GM18907 (cell line): ENCODE data around the gene COX17.

Experiments used
- ATAC-seq: cut with Tn5 transposase; IDR thresholded peaks from one replicate; pipeline ENCODE4 v1.9.1; 2021; ENCODE audit warnings: mild to moderate bottlenecking, moderate library complexity; ENCODE audit not compliant: unreplicated experiment

Gene COX17

DNA sequence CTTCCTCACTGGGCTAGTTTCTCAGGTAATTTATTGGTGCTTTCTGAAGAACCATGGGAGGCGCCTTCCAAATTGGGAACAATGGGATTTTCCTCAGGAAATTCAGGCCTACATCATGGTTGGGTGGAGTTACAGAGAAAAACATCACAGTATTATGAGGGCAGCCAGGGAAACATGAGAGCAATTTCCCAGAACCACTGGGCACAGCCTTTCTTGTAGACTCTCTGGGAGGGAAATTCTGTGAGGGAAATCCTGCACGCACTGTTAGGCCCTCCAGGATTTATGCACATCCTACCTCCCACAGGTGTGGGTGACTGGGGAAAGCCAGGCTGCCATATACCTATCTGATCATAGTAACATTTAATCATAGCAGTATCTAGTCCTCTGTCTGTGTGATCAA is 30.0 kb downstream of the COX17 start:
- no peak for ATAC-seq

DNA sequence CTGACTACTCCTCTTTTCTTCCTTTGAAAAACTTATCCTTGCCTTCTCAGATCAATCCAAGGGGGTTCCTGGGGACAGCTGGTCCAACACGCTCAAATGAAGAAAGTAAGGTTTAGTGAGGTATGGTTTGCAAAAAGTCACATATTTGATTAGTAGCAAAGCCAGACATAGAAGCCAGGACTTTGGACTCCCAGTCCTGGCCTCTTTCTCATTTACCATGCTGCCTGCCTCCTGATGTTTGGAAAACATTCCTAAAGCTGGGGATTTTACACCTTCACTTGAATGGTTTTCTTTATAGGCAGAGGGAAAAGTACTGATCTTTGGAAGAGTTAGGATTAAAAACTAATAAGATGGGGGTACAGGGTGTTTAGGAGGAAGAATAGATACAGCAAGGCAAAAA is 31.4 kb downstream of the COX17 start:
- ATAC-seq = no peak

GRCh38 chr3:119644481-119644880 is 32.7 kb downstream of the COX17 start:
- ATAC-seq = no peak

GRCh38 chr3:119643528-119643927 is 33.7 kb downstream of the COX17 start:
- ATAC-seq = no peak

DNA sequence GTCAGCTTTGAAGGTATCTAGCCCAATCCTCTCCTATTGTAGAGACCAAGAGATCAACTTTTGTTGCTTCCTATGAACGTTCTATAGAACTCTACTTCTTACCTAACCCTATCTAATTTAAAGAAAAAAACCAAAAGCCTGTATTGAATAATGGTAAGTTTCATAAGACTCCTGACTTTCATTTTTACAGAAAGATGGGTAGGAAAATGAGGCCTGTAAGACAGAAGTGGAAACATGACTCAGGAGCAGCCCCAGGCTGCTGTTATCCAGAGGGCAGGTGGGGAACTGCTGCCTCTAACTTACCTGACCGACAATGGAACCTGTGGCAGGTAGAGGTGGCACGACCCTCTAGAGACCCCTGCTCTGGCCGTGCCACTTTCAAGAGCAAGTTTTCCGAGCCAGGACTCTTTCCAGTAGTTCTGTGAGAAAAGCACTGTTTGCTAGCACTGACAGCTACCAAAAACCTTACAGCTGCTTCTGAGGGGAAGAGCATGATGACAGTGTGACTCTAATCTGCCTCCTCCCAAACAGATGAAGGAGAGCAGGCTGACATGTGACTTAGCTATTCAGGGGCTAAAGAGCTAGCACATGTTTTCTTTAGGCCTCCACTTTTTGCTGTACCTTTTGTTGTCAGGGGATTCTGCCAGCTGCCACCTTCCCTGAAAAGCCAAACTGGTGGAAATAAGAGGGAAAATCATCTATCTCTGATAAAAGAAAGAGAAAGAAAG is 34.3 kb downstream of the COX17 start:
- no peak for ATAC-seq

GRCh38 chr3:119641416-119641815 is 35.8 kb downstream of the COX17 start:
- no peak for ATAC-seq

DNA sequence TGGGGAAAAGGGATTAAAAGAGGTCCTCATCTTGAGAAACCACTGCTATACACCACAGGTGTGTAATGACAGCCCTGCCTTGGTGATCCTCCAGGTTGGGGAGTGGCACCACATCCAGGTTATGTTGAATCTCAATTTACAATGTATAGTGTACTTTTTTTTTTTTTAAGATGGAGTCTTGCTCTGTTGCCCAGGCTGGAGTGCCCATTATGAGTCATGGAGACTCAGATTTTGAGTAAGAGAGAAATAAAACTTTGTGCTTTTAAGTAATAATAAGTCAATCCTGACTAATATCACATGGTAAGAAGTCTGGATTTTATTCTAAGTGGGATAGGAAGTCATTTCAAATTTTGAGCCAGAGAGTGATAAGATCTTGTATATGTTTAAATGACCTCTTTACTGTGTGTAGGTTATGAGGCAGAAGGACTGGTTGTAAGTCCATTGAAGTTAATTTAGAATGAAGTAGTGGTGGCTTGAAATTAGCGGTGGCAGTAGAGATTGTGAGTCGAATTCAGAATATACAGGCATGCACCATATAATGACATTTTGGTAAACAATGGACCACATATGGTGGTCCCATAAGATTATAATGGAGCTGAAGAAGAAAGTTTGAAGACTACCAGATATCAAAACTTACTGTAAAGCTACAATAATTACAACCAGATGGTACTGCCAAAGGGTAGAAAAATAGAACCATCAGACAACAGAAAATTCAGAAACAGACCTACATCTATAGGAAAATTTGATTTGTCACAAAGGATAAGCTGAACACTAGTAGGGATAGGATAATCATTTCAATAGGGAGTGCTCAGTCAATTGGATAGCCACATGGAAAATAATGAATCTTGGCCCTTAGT is 37.5 kb downstream of the COX17 start:
- no peak for ATAC-seq

- peak; percentile 44 for ATAC-seq
Observed at GRCh38 chr3:119637679-119638477, 39.3 kb downstream of the COX17 start.

- ATAC-seq = no peak
Observed at GRCh38 chr3:119636891-119637611, 40.2 kb downstream of the COX17 start.

DNA sequence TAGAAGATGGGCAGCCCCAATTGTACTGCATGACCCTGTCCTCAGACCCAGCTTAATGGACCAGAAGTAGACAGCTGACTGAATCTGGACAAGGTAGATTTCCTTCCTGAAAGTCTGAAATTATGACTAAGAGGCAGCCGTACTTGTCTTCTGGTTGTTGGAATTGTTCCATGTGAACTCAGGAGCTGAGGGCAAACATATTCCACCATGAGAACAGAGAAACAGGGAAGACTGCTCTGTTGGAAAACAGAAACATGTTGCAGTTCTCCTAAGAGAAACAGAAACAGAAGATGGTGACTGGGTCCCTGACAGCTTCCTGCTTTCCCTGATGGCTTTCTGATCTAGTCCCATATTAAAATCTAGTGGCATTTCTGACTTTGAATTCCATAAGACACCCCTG is 41.0 kb downstream of the COX17 start:
- no peak for ATAC-seq

- ATAC-seq = no peak
Observed at GRCh38 chr3:119635719-119636118, 41.5 kb downstream of the COX17 start.

DNA sequence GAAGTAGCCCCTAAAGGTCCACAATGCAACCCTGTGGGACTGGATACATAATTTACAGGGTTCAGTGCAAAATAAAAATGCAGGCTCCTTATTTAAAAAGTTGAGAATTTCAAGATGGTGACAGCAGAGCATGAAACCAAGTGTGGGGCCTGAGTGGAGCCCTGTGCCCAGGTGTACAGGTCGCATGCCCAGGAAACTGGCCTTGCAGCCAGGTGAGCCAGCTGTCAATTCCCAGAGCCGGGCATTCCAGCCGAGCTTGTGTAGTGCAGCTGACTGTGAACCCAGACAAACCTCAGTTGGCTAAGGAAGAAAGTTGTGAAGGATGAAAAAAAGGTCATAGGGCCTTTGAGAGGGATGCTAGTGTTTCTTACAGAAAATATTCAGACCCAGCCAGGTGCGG is 44.4 kb downstream of the COX17 start:
- no peak for ATAC-seq

GRCh38 chr3:119632216-119632615 is 45.0 kb downstream of the COX17 start:
- no peak for ATAC-seq

DNA sequence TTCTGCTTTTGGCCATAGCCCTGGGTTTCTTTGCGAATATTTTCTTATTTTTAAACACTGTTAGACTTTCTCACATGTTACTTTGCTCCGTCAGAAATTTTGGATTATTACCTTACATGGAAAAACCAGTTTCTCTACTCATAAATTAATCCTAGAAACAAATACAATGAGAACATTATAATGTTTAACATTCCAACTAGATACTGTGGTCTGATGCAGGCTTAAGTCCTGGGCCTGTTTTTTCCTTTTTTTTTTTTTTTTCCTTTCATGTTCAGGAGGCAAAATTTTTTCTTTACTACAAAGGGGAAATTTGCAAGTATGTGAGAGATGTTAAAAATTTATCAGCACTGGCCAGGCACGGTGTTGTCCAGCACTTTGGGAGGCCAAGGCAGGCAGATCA is 45.7 kb downstream of the COX17 start:
- no peak for ATAC-seq

DNA sequence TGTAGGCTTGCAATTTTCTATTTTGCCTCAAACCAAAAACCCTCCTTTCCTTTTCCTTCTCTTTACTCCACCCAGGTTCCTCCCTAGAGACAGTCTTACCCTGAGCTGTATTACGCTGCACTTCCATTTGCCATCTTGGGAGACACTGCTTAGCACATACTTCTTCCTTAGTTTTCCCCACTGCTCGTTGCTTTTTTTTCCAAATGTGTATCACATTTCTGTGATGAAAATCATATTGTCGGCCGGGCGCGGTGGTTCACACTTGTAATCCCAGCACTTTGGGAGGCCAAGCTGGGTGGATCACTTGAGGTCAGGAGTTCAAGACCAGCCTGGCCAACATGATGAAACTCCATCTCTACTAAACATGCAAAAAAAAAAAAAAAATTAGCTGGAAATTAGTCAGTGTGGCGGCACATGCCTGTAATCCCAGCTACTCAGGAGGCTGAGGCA is 46.3 kb downstream of the COX17 start:
- ATAC-seq = no peak

GRCh38 chr3:119630128-119630879 is 46.9 kb downstream of the COX17 start:
- no peak for ATAC-seq

- ATAC-seq = peak; percentile 51
Observed at GRCh38 chr3:119628816-119629445, 48.3 kb downstream of the COX17 start.

DNA sequence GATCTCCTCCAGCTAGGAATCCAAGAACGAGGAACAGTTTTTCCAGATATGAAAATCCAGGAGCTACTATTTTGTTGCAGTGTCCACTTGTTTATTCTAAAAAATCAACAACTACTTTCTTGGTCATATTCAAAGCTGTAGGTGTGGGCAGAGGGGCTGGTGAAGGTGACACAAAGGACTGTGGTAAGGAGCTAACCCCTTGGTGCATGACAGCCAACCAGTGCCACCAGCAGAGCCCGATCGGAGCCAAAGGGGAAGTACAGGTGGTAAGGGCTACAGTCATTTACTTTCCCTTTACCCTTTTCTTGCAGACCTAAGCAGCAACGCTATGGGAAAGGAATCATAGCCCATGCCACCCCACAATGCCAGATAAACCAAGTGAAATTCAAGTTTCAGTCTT is 48.8 kb downstream of the COX17 start:
- peak; percentile 81 for ATAC-seq

- ATAC-seq = no peak
Observed at GRCh38 chr3:119627461-119627860, 49.7 kb downstream of the COX17 start.

DNA sequence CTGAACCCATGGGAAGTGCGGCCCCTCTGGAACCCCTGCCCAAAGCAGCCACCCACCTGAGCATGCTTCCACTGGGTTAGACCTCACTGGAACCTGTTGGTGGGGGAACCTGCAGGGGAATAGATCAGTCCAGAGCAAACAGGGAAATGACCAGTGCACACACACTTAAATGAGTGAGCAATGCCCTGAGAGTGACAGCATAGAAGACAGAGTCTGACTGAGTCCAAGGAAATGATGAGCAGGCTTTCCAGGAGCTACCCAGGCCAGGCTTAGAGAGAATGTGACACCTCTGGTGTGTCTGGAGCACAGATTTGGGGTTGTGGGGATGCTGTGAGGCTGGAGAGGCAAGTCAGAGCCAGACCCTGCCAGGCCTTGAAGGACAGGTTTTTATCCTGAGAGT is 51.0 kb downstream of the COX17 start:
- ATAC-seq = no peak
